ENCODE measurements around the gene LOXL4. TPM values are rescaled to one million over a fixed set of nuclear protein-coding genes. Genes with fewer than 3 reads are reported as not detected.

Gene LOXL4
- total RNA-seq, 1 experiment from 2014 or later, result not detected

DNA sequence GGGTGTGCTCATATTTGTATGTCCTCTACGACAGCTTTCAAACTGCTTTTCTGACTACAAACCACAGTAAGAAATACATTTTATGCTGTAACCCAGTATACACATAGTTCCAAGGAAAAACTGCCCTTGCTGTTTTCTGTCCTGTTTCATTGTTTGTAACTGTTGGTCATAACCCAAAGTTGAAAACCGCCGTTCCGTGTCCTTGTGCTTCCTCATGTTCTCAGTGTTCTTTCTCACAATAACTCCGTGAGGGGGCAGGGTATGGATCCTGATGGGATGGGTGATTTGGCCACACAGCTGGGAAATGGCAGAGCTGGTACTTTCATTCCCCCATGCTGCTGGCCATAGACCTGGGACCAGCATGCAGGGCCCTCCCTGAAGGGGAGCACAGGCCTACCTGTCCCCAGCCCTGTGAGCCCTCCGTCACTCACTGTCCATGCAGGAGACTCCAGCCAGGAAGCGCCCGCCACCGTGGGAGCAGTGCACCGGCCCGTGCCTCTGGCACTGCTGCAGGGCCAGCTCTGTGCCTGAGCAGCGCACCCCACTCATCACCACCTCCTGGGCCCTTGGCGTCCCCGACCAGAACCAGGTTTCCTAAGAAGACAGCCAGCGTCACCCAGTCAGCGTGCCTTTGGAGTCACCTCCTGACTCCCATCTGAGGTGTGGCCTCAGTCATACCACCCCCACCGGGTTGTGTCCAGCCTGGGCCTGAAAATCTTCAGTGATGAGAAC is 12.7 kb downstream of the LOXL4 start:
- H3K36me3 ChIP-seq (ENCODE audit: insufficient read depth, low read length, poor library complexity, severe bottlenecking), result no peaks in the 10 kb centered on the region
- no peak for TF ChIP-seq EZH2 (IDR thresholded peaks at IDR 0.05; ENCODE audit: borderline replicate concordance, low read depth, low read length, poor library complexity, severe bottlenecking)
- TF ChIP-seq, protein P1, sequence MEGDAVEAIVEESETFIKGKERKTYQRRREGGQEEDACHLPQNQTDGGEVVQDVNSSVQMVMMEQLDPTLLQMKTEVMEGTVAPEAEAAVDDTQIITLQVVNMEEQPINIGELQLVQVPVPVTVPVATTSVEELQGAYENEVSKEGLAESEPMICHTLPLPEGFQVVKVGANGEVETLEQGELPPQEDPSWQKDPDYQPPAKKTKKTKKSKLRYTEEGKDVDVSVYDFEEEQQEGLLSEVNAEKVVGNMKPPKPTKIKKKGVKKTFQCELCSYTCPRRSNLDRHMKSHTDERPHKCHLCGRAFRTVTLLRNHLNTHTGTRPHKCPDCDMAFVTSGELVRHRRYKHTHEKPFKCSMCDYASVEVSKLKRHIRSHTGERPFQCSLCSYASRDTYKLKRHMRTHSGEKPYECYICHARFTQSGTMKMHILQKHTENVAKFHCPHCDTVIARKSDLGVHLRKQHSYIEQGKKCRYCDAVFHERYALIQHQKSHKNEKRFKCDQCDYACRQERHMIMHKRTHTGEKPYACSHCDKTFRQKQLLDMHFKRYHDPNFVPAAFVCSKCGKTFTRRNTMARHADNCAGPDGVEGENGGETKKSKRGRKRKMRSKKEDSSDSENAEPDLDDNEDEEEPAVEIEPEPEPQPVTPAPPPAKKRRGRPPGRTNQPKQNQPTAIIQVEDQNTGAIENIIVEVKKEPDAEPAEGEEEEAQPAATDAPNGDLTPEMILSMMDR (conservative IDR thresholded peaks at IDR 0.05; ENCODE audit: low read depth, low read length), result no peak
- no peak overlapping the region for H3K27ac ChIP-seq (ENCODE audit: low read depth, low read length, poor library complexity, severe bottlenecking)
- no peaks in the 10 kb centered on the region for H3K4me1 ChIP-seq (ENCODE audit: insufficient read depth, low read length, poor library complexity, severe bottlenecking)
- BruUV-seq (replicated peaks), result no TSS peak
- intact Hi-C loops (cut with micrococcal nuclease; ENCODE audit: unreplicated experiment), result no loop called here
- POLR2A ChIA-PET (ENCODE audit: low non-redundant PET), result no interaction called here
- no peaks in the 10 kb centered on the region for H3K27me3 ChIP-seq (replicated peaks; ENCODE audit: insufficient read depth, low read depth, low read length, poor library complexity)
- H3K9me3 ChIP-seq (ENCODE audit: low read depth, low read length, poor library complexity, severe bottlenecking), result no peaks in the 10 kb centered on the region
- no peak overlapping the region for H3K4me3 ChIP-seq (ENCODE audit: low read depth, low read length, poor library complexity, severe bottlenecking)
- CTCF ChIA-PET, result no interaction called here
- no peak for DNase-seq (ENCODE audit: low spot score)

DNA sequence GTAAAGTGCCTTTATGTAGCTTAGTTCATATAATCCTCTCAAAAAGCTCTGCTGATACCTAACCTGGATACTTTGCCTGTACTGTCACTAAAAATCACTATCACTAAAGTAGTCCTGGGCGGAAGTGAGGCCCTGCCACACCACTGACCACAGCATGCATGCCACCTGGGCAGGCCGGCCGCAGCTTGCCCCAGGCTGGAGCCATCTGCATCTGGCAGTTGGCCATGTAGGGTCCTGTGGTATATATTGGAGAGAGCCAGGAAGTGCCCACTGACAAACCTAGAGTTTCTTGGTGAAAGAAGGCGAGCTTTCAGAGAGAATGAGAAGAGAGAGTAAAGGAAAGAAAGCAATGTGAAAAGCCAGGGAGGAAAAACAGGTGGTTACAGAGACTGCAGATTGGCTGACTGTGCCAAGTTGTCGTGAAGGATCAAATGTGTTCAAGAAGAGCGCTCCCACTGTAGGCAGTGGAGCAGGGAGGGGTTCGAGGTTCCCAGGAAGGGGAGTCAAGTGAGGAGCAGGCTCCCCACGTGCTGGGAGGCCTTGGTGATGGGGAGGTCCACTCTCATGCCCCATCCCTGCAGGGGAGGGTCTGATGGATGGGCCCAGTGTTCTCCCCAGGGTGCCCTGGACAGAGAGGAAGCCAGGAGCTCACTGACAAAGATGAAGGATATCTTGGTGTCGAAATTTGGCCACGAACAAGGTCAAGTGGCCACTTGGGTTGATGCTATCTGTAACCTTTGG is 13.6 kb downstream of the LOXL4 start:
- no TSS peak for BruUV-seq (replicated peaks)
- POLR2A ChIA-PET (ENCODE audit: low non-redundant PET), result no interaction called here
- intact Hi-C loops (cut with micrococcal nuclease; ENCODE audit: unreplicated experiment), result no loop called here
- TF ChIP-seq, protein P1 (conservative IDR thresholded peaks at IDR 0.05; ENCODE audit: low read depth, low read length), result no peak
- TF ChIP-seq EZH2 (IDR thresholded peaks at IDR 0.05; ENCODE audit: borderline replicate concordance, low read depth, low read length, poor library complexity, severe bottlenecking), result no peak
- DNase-seq (ENCODE audit: low spot score), result no peak
- Histone ChIP-seq H3K36me3 (ENCODE audit: insufficient read depth, low read length, poor library complexity, severe bottlenecking) (no peaks in the 10 kb centered on the region), H3K27ac (ENCODE audit: low read depth, low read length, poor library complexity, severe bottlenecking) (no peak overlapping the region), H3K27me3 (replicated peaks; ENCODE audit: insufficient read depth, low read depth, low read length, poor library complexity) (no peaks in the 10 kb centered on the region), H3K4me3 (ENCODE audit: low read depth, low read length, poor library complexity, severe bottlenecking) (no peak overlapping the region), H3K9me3 (ENCODE audit: low read depth, low read length, poor library complexity, severe bottlenecking) (no peaks in the 10 kb centered on the region), H3K4me1 (ENCODE audit: insufficient read depth, low read length, poor library complexity, severe bottlenecking) (no peaks in the 10 kb centered on the region)
- CTCF ChIA-PET, result no interaction called here

DNA sequence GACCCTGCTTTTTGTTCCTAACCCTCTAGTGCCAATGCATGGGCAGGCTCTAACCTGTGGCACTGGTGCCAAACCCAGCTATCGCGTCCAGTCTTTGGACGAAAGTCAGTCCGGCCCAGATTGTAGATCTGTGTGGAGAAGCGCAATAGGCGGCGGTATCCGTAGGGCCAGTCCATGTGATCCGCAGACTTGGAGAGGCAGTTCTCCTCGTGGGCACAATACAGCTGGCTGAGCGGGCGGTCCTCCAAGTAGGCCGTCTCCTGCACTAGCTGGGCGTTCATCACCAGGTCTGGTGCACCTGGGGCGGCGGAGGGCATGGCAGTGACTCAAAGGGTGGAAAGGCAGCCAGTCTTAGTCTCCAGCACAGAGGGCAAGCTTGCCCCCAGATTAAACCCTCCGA is 14.5 kb downstream of the LOXL4 start:
- Histone ChIP-seq H3K27me3 (replicated peaks; ENCODE audit: insufficient read depth, low read depth, low read length, poor library complexity) (no peaks in the 10 kb centered on the region), H3K27ac (ENCODE audit: low read depth, low read length, poor library complexity, severe bottlenecking) (no peak overlapping the region), H3K4me1 (ENCODE audit: insufficient read depth, low read length, poor library complexity, severe bottlenecking) (no peaks in the 10 kb centered on the region), H3K4me3 (ENCODE audit: low read depth, low read length, poor library complexity, severe bottlenecking) (no peak overlapping the region), H3K9me3 (ENCODE audit: low read depth, low read length, poor library complexity, severe bottlenecking) (no peaks in the 10 kb centered on the region), H3K36me3 (ENCODE audit: insufficient read depth, low read length, poor library complexity, severe bottlenecking) (no peaks in the 10 kb centered on the region)
- TF ChIP-seq, protein P1 (conservative IDR thresholded peaks at IDR 0.05; ENCODE audit: low read depth, low read length), result no peak
- no peak for TF ChIP-seq EZH2 (IDR thresholded peaks at IDR 0.05; ENCODE audit: borderline replicate concordance, low read depth, low read length, poor library complexity, severe bottlenecking)
- intact Hi-C loops (cut with micrococcal nuclease; ENCODE audit: unreplicated experiment), result no loop called here
- no TSS peak for BruUV-seq (replicated peaks)
- POLR2A ChIA-PET (ENCODE audit: low non-redundant PET), result no interaction called here
- DNase-seq (ENCODE audit: low spot score), result no peak
- CTCF ChIA-PET, result no interaction called here

Data from A673 (cell line).